Adrenal gland (tissue), 12 donors: ENCODE data around the gene RNF187. TPM values are rescaled to one million over a fixed set of nuclear protein-coding genes. Genes with fewer than 3 reads are reported as not detected.

Experiments
- DNase-seq, 7 donors: peaks; one replicate each; pipeline ENCODE4 v3.0.0-alpha.2; 2019 to 2020
- H3K27ac ChIP-seq, 5 donors: fragments of 200-600 bp; sonication (generic) in 4 of 5; 1 replicate in 3 of 5; 2 replicates in 2 of 5; pipeline versions ENCODE4 v1.5.1 to v1.8.0; 2016 to 2020; ENCODE audit warnings: mild to moderate bottlenecking in 1 of 5
- H3K27me3 ChIP-seq: fragments of 200-600 bp; 2 replicates; pipeline ENCODE4 v1.8.0; 2021
- H3K36me3 ChIP-seq, 2 donors: fragments of 200-600 bp; replicated peaks in 1 of 2; 1 replicate in 1 of 2; 2 replicates in 1 of 2; pipeline versions ENCODE4 v1.5.1 to v1.8.0; 2018 to 2022
- H3K4me1 ChIP-seq, 2 donors: fragments of 200-600 bp; replicated peaks in 1 of 2; 1 replicate in 1 of 2; 2 replicates in 1 of 2; pipeline versions ENCODE4 v1.5.1 to v1.8.0; 2018 to 2021
- H3K4me3 ChIP-seq, 4 donors: fragments of 200-600 bp; sonication (generic) in 3 of 4; one replicate each; pipeline ENCODE4 v1.5.1; 2016 to 2018
- H3K9me3 ChIP-seq, 3 donors: fragments of 200-600 bp; sonication (generic) in 1 of 3; replicated peaks in 1 of 3; 1 replicate in 2 of 3; 2 replicates in 1 of 3; pipeline versions ENCODE4 v1.5.1 to v1.8.0; 2016 to 2021
- POLR2A ChIP-seq, 2 donors: fragments of 450-650 bp; IDR thresholded peaks; one replicate each; pipeline ENCODE4 v1.6.1; 2017; ENCODE audit warnings: antibody characterized with exemption in 2 of 2, mild to moderate bottlenecking in 2 of 2, moderate library complexity in 1 of 2
- WGBS, 4 donors: extraction: QIAGEN DNeasy Blood & Tissue Kit in 2 of 4; methylation state at CpG; one replicate each; pipeline versions ENCODE4 v1.1.5 to v1.1.7; 2013 to 2017; 5-methylcytosine and 5-hydroxymethylcytosine counted together
- intact Hi-C, 2 donors: fragments of 100-400 bp; cut with DNase I; formaldehyde crosslinking; loops; one replicate each; pipeline versions ENCODE4 v1.14.1 to v1.15.0; 2022 to 2023
- polyA plus RNA-seq, 3 donors: library from polyadenylated mRNA; stranded (reverse); fragments of 200-250 nt in 2 of 3; fragments of 350-450 nt in 1 of 3; fragmentation: Illumina TruSeq in 1 of 3; extraction: RNeasy Lipid Tissue Mini Kit (QIAGEN cat#74804) in 1 of 3; gene quantifications; one replicate each; pipeline ENCODE4 v1.2.3, GENCODE V29; 2013 to 2014
- total RNA-seq, 9 donors: library from RNA; depleted of rRNA in 4 of 9; stranded (reverse); fragments of >200 nt in 4 of 9; fragments of 120-200 nt in 1 of 9; fragmentation: NEBNext Ultra II Directional in 1 of 9; extraction: Animal tissue kit (Norgen Biotek cat#: 25700) in 1 of 9; gene quantifications; one replicate each; pipeline versions ENCODE4 v1.1.0 to v1.2.4, GENCODE V29; 2013 to 2023
- TF ChIP-seq, protein P1 (sequence below), 6 experiments: fragments of 450-650 bp in 4 of 6; fragments of 200-600 bp in 2 of 6; sonication (generic) in 1 of 6; IDR thresholded peaks; 1 replicate in 5 of 6; 2 replicates in 1 of 6; pipeline versions ENCODE4 v1.5.1 to v1.8.0; 2016 to 2021; ENCODE audit warnings: antibody characterized with exemption in 6 of 6, mild to moderate bottlenecking in 2 of 6, moderate library complexity in 1 of 6
- donor health status: healthy with polysubstance abuse.
- donor health status: Bipolar disorder and iron deficiency.
- donor health status: DM: yes; HTN: yes; CAD: no.
- donor health status: DM: no; HTN: no; CAD: no.
- donor health status: DM: no; HTN: no; CAD: no.
- donor health status: DM: yes; HTN: yes; CAD: no.

Gene RNF187
- total and polyA plus RNA-seq, 12 donors: 21.9 to 306 (median 149) TPM

DNA sequence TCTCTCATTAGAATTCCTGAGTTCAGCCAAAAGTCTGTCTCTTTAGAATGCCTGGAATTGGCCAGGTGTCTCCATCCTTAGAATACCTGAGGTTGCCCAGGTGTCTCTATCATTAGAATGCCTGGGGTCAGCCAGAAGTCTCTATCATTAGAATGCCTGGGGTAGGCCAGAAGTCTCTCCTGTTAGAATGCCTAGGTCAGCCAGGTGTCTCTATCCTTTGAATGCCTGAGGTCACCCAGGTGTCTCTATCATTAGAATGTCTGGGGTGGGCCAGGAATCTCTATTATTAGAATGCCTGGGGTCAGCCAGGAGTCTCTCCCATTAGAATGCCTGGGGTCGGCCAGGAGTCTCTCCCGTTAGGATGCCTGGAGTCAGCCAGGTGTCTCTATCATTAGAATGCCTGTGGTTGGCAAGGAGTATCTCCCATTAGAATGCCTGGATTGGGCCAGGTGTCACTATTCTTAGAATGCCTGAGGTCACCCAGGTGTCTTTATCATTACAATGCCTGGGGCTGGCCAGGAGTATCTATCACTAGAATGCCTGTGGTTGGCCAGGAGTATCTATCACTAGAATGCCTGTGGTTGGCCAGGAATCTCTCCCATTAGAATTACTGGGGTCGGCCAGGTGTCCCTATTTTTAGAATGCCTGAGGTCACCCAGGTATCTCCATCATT lies 43.0 kb downstream of the RNF187 start:
- intact Hi-C loops: no loop called here
- Histone ChIP-seq H3K36me3 (no peaks in the 10 kb centered on the region), H3K27me3 (peaks cover 18% of the 10 kb centered on the region), H3K4me1 (no peaks in the 10 kb centered on the region), H3K27ac (no peak overlapping the region), H3K4me3 (no peak overlapping the region), H3K9me3 (no peaks in the 10 kb centered on the region)
- WGBS, 4 donors: 67 to 81% (median 73%) methylated on average over 1 to 3 of the region's 3 CpGs
- TF ChIP-seq, protein P1, sequence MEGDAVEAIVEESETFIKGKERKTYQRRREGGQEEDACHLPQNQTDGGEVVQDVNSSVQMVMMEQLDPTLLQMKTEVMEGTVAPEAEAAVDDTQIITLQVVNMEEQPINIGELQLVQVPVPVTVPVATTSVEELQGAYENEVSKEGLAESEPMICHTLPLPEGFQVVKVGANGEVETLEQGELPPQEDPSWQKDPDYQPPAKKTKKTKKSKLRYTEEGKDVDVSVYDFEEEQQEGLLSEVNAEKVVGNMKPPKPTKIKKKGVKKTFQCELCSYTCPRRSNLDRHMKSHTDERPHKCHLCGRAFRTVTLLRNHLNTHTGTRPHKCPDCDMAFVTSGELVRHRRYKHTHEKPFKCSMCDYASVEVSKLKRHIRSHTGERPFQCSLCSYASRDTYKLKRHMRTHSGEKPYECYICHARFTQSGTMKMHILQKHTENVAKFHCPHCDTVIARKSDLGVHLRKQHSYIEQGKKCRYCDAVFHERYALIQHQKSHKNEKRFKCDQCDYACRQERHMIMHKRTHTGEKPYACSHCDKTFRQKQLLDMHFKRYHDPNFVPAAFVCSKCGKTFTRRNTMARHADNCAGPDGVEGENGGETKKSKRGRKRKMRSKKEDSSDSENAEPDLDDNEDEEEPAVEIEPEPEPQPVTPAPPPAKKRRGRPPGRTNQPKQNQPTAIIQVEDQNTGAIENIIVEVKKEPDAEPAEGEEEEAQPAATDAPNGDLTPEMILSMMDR (IDR thresholded peaks at IDR 0.05): no peak
- no peak for TF ChIP-seq POLR2A (IDR thresholded peaks at IDR 0.05)
- DNase-seq: no peak

DNA sequence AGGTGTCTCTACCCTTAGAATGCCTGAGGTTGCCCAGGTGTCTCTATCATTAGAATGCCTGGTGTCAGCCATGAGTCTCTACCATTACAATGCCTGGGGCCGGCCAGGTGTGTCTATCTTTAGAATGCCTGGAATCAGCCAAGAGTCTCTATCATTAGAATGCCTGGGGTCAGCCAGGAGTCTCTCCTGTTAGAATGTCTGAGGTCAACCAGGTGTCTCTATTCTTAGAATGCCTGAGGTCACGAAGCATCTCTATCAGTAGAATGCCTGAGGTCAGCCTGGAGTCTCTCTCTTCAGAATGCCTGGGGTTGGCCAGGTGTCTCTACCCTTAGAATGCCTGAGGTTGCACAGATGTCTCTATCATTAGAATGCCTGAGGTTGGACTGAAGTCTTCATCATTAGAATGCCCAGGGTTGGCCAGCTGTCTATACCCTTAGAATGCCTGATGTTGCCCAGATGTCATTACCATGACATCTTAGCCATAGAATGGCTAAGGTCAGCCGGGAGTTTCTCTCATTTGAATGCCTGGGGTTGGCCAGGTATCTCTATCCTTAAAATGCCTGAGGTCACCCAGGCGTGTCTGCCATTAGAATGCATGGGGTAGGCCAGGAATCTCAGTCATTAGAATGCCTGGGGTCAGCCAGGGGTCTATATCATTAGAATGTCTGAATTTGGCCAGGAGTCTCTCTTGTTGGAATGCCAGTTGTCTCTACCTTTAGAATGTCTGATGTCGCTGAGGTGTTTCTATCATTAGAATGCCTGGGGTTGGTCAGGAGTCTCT lies 44.0 kb downstream of the RNF187 start:
- WGBS, 4 donors: 65 to 86% (median 68%) methylated on average over 3 to 5 of the region's 5 CpGs
- no peak for TF ChIP-seq POLR2A (IDR thresholded peaks at IDR 0.05)
- TF ChIP-seq, protein P1 (IDR thresholded peaks at IDR 0.05): no peak
- intact Hi-C loops: no loop called here
- Histone ChIP-seq H3K4me1 (no peaks in the 10 kb centered on the region), H3K36me3 (no peaks in the 10 kb centered on the region), H3K4me3 (no peak overlapping the region), H3K27me3 (peaks cover 16% of the 10 kb centered on the region), H3K27ac (no peak overlapping the region), H3K9me3 (no peaks in the 10 kb centered on the region)
- no peak for DNase-seq

DNA sequence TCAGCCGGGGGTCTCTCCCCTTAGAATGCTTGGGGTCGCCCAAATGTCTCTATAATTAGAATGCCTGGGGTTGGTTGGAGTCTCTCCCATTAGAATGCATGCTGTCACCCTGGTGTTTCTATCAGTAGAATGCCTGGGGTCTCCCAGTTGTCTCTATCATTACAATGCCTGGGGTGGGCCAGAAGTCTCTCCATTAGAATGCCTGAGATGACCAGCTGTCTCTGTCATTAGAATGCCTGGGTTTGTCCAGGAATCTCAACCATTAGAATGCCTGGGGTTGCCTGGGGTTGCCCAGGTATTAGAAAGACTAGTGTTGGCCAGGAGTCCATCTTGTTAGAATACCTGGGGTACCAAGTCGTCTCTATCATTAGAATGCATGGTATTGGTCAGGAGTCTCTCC lies 51.6 kb downstream of the RNF187 start:
- Histone ChIP-seq H3K27ac (no peak overlapping the region), H3K9me3 (no peaks in the 10 kb centered on the region), H3K4me3 (no peak overlapping the region), H3K27me3 (no peaks in the 10 kb centered on the region), H3K36me3 (no peaks in the 10 kb centered on the region), H3K4me1 (no peaks in the 10 kb centered on the region)
- TF ChIP-seq, protein P1 (IDR thresholded peaks at IDR 0.05): no peak
- TF ChIP-seq POLR2A (IDR thresholded peaks at IDR 0.05): no peak
- DNase-seq: no peak
- WGBS, 4 donors: 41 to 57% (median 53%) methylated on average over 1 to 3 of the region's 3 CpGs
- intact Hi-C loops: no loop called here

DNA sequence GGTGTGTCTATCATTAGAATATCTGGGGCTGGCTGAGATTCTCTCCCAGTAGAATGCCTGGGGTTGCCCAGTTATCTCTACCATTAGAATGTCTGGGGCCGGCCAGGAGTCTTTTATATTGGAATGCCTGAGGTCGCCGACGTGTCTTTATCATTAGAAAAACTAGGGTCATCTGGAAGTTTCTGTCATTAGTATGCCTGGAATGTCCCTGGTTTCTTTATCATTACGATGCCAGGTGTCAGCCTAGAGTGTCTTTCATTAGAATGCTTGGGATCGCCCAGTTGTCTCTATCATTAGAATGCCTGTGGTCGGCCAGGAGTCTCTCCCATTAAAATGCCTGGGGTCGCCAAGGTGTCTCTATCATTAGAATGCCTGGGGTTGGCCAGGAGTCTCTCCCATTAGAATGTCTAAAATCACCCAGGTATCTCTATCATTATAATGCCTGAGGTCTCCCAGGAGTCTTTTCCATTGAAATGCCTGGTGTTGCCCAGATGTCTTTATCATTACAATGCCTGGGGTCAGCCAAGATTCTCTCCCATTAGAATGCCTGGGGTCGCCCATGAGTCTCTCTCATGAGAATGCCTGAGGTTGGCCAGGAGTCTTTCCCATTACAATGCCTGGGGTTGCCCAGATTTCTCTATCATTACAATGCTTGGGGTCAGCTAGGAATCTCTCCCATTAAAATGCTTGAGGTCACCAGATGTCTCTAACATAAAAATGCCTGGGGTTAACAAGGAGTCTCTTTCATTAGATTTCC lies 53.2 kb downstream of the RNF187 start:
- Histone ChIP-seq H3K27me3 (no peaks in the 10 kb centered on the region), H3K4me1 (no peaks in the 10 kb centered on the region), H3K36me3 (no peaks in the 10 kb centered on the region), H3K4me3 (no peak overlapping the region), H3K27ac (no peak overlapping the region), H3K9me3 (no peaks in the 10 kb centered on the region)
- no peak for DNase-seq
- 53 to 76% (median 61%) methylated on average over 6 to 9 of the region's 9 CpGs for WGBS, 4 donors
- intact Hi-C loops: no loop called here
- TF ChIP-seq, protein P1 (IDR thresholded peaks at IDR 0.05): no peak
- no peak for TF ChIP-seq POLR2A (IDR thresholded peaks at IDR 0.05)
